HG03439 (cell line): ENCODE measurements around the gene LDLRAD2.
"Not testable (repeated sequence)": the region's sequence is repeated elsewhere in the genome, so short reads cannot be mapped to it uniquely, and the experiment has no call there.

Experiments used
- ATAC-seq: cut with Tn5 transposase; IDR thresholded peaks from one replicate; pipeline ENCODE4 v1.9.1; 2021; ENCODE audit warnings: mild to moderate bottlenecking, moderate library complexity; ENCODE audit not compliant: unreplicated experiment

LDLRAD2 gene

GRCh38 chr1:21782868-21783678 lies 29.0 kb upstream of the LDLRAD2 start, which contains the start of gene USP48:
Gene USP48, minus strand, starts transcription at chr1:21783149. Its CDS starts 192 bp downstream, at chr1:21782957.
- peak; percentile 67 for ATAC-seq

- no peak for ATAC-seq
Observed at GRCh38 chr1:21783679-21784603, 28.1 kb upstream of the LDLRAD2 start.

- ATAC-seq = not testable (repeated sequence)
Observed at GRCh38 chr1:21785764-21786163, 26.3 kb upstream of the LDLRAD2 start.

- ATAC-seq = no peak
Observed at GRCh38 chr1:21786640-21787039, 25.4 kb upstream of the LDLRAD2 start.

- no peak for ATAC-seq
Observed at GRCh38 chr1:21793104-21793503, 19.0 kb upstream of the LDLRAD2 start.

- no peak for ATAC-seq
Observed at GRCh38 chr1:21794656-21795055, 17.4 kb upstream of the LDLRAD2 start.

- no peak for ATAC-seq
Observed at GRCh38 chr1:21795075-21795474, 17.0 kb upstream of the LDLRAD2 start.

- no peak for ATAC-seq
Observed at GRCh38 chr1:21799730-21800129, 12.3 kb upstream of the LDLRAD2 start.

GRCh38 chr1:21801100-21801499 lies 11.0 kb upstream of the LDLRAD2 start:
- no peak for ATAC-seq

- no peak for ATAC-seq
Observed at GRCh38 chr1:21804536-21804935, 7.5 kb upstream of the LDLRAD2 start.

- no peak for ATAC-seq
Observed at GRCh38 chr1:21813542-21813941, 1.5 kb downstream of the LDLRAD2 start.

GRCh38 chr1:21814241-21814918 lies 2.3 kb downstream of the LDLRAD2 start:
- no peak for ATAC-seq

GRCh38 chr1:21814981-21815582 lies 3.0 kb downstream of the LDLRAD2 start:
- ATAC-seq = no peak

GRCh38 chr1:21815724-21816321 lies 3.8 kb downstream of the LDLRAD2 start:
- ATAC-seq = no peak

GRCh38 chr1:21816602-21817302 lies 4.7 kb downstream of the LDLRAD2 start:
- no peak for ATAC-seq

- no peak for ATAC-seq
Observed at GRCh38 chr1:21818656-21819055, 6.6 kb downstream of the LDLRAD2 start.

- ATAC-seq = no peak
Observed at GRCh38 chr1:21820597-21821232, 8.7 kb downstream of the LDLRAD2 start.

- no peak for ATAC-seq
Observed at GRCh38 chr1:21821385-21822019, 9.4 kb downstream of the LDLRAD2 start.

GRCh38 chr1:21822349-21822748 lies 10.3 kb downstream of the LDLRAD2 start:
- no peak for ATAC-seq
